ENCODE results near the gene CKAP2L.

- TF ChIP-seq CTCF (IDR thresholded peaks at IDR 0.05) (no peak), POLR2A (IDR thresholded peaks at IDR 0.05) (no peak)
Observed at GRCh38 chr2:112723995-112724394, 40.4 kb downstream of the CKAP2L start.

All from sigmoid colon (tissue), 3 donors.